Neural cell (in vitro differentiated cells): Measurements from ENCODE around the gene SETBP1.

Experiments used
- CTCF ChIP-seq: fragments of 450-650 bp; IDR thresholded peaks from 2 replicates; pipeline ENCODE4 v1.5.1; 2014; ENCODE audit warnings: antibody characterized with exemption, mild to moderate bottlenecking, moderate library complexity; ENCODE audit not compliant: poor library complexity, severe bottlenecking
- EP300 ChIP-seq: fragments of 450-650 bp; conservative IDR thresholded peaks from 2 replicates; pipeline ENCODE4 v1.6.1; 2014; ENCODE audit warnings: antibody characterized with exemption, mild to moderate bottlenecking, moderate library complexity; ENCODE audit not compliant: poor library complexity, severe bottlenecking
- EZH2 ChIP-seq: fragments of 200-600, 300-800 bp; shearing (Covaris generic), sonication (generic); IDR thresholded peaks from 2 replicates; pipeline ENCODE4 v1.6.1; 2014; ENCODE audit warnings: antibody characterized with exemption, low read length, borderline replicate concordance, mild to moderate bottlenecking; ENCODE audit not compliant: insufficient read depth, poor library complexity, severe bottlenecking
- POLR2AphosphoS5 ChIP-seq: IDR thresholded peaks from 2 replicates; pipeline ENCODE4 v1.6.1; 2012
- SMC3 ChIP-seq: fragments of 450-650 bp; conservative IDR thresholded peaks from 2 replicates; pipeline ENCODE4 v1.6.1; 2014; ENCODE audit warnings: antibody characterized with exemption, mild to moderate bottlenecking, moderate library complexity; ENCODE audit not compliant: poor library complexity
- TAF1 ChIP-seq: IDR thresholded peaks from 2 replicates; pipeline ENCODE4 v1.6.1; 2012; ENCODE audit warnings: low read depth

- no peak for TF ChIP-seq POLR2AphosphoS5
- TF ChIP-seq CTCF, result no peak
- no peak for TF ChIP-seq EZH2
- TF ChIP-seq SMC3, result no peak
- no peak for TF ChIP-seq EP300
- no peak for TF ChIP-seq TAF1
Observed at GRCh38 chr18:44968336-44968735, 287.6 kb downstream of the SETBP1 start.
